ENCODE data around the gene SCN9A.

GRCh38 chr2:166373951-166374350 is 1.8 kb downstream of the SCN9A start:
- TF ChIP-seq POLR2A (IDR thresholded peaks at IDR 0.05) (no peak), CTCF (IDR thresholded peaks at IDR 0.05) (no peak)

Measured in uterus (tissue), 2 donors.